H1 (cell line): ENCODE results near the gene CMKLR1. TPM values are rescaled to one million over a fixed set of nuclear protein-coding genes. Genes with fewer than 3 reads are reported as not detected.

Experiments
- CTCF ChIA-PET: fragments of 300-600 bp; sonication (Branson Sonifier 250); formaldehyde crosslinking; loops from one replicate; lab custom pipeline; 2021; ENCODE audit not compliant: partially characterized antibody; lab: Charles Lee
- POLR2A ChIA-PET: fragments of 300-600 bp; sonication (Branson Sonifier 250); formaldehyde crosslinking; loops from one replicate; lab custom pipeline; 2021; ENCODE audit warnings: inconsistent platforms; ENCODE audit not compliant: partially characterized antibody; lab: Charles Lee
- DNase-seq, 2 experiments: peaks; one replicate each; pipeline versions ENCODE4 v3.0.0 to v3.0.0-alpha.2; 2010 to 2022; ENCODE audit warnings: low spot score in 2 of 2, low read depth in 1 of 2, mixed read lengths in 1 of 2
- FAIRE-seq: peaks from 2 replicates; lab custom pipeline; 2011; peaks lifted over from hg19 to GRCh38; lab: Jason Lieb, UNC
- H2AFZ ChIP-seq: 2 replicates; pipeline ENCODE4 v1.8.1; 2012; ENCODE audit warnings: low read length, inconsistent platforms
- H2AK5ac ChIP-seq: 2 replicates; pipeline ENCODE4 v1.6.1; 2013; ENCODE audit warnings: low read depth, low read length
- H2BK120ac ChIP-seq: replicated peaks from 2 replicates; pipeline ENCODE3; 2013; ENCODE audit warnings: low read depth, low read length, inconsistent platforms
- H2BK12ac ChIP-seq: 2 replicates; pipeline ENCODE4 v1.6.1; 2013; ENCODE audit warnings: low read depth, low read length
- H2BK15ac ChIP-seq: 2 replicates; pipeline ENCODE4 v1.6.1; 2013; ENCODE audit warnings: low read length
- H2BK20ac ChIP-seq: 2 replicates; pipeline ENCODE4 v1.6.1; 2013; ENCODE audit warnings: low read length
- H2BK5ac ChIP-seq: 2 replicates; pipeline ENCODE4 v1.6.1; 2013; ENCODE audit warnings: low read depth, low read length
- H3K14ac ChIP-seq: 2 replicates; pipeline ENCODE4 v1.6.1; 2013; ENCODE audit warnings: inconsistent platforms; ENCODE audit not compliant: insufficient read length
- H3K18ac ChIP-seq: 2 replicates; pipeline ENCODE4 v1.6.1; 2013; ENCODE audit warnings: low read length; ENCODE audit errors: extremely low read depth
- H3K23ac ChIP-seq: 2 replicates; pipeline ENCODE4 v1.6.1; 2013; ENCODE audit warnings: inconsistent platforms; ENCODE audit not compliant: insufficient read length
- H3K23me2 ChIP-seq: 2 replicates; pipeline ENCODE4 v1.6.1; 2013; ENCODE audit warnings: low read depth, low read length
- H3K27ac ChIP-seq: 2 replicates; pipeline ENCODE4 v1.6.1; 2011; ENCODE audit warnings: low read depth, low read length, inconsistent platforms
- H3K27me3 ChIP-seq, 4 experiments: replicated peaks in 1 of 4; 1 replicate in 1 of 4; 2 replicates in 3 of 4; pipeline versions ENCODE4 v1.6.1 to v1.8.1; 2011 to 2013; ENCODE audit warnings: low read length in 3 of 4, mild to moderate bottlenecking in 3 of 4, inconsistent platforms in 2 of 4, mixed read lengths in 2 of 4, moderate library complexity in 1 of 4; ENCODE audit not compliant: control insufficient read depth in 3 of 4, insufficient read depth in 3 of 4; ENCODE audit errors: extremely low read depth in 1 of 4
- H3K36me3 ChIP-seq, 4 experiments: 2 replicates each; pipeline versions ENCODE4 v1.6.1 to v1.8.1; 2011 to 2013; ENCODE audit warnings: mild to moderate bottlenecking in 4 of 4, low read length in 3 of 4, moderate library complexity in 2 of 4, control low read depth in 1 of 4, inconsistent platforms in 1 of 4; ENCODE audit not compliant: insufficient read depth in 4 of 4, control insufficient read depth in 2 of 4
- H3K4ac ChIP-seq: replicated peaks from 2 replicates; pipeline ENCODE3; 2013; ENCODE audit warnings: low read length, low read depth, mixed read lengths, inconsistent platforms; ENCODE audit not compliant: insufficient read length
- H3K4me1 ChIP-seq, 4 experiments: replicated peaks in 1 of 4; 1 replicate in 1 of 4; 2 replicates in 3 of 4; pipeline versions ENCODE4 v1.6.1 to v1.8.1; 2011 to 2013; ENCODE audit warnings: low read length in 3 of 4, inconsistent platforms in 2 of 4, mixed read lengths in 1 of 4; ENCODE audit not compliant: insufficient read depth in 4 of 4, control insufficient read depth in 3 of 4
- H3K4me2 ChIP-seq, 2 experiments: 2 replicates each; pipeline versions ENCODE4 v1.6.1 to v1.8.1; 2011 to 2013; ENCODE audit warnings: low read depth in 2 of 2, low read length in 2 of 2, control low read depth in 1 of 2, inconsistent platforms in 1 of 2, mild to moderate bottlenecking in 1 of 2; ENCODE audit not compliant: insufficient read depth in 1 of 2
- H3K4me3 ChIP-seq, 4 experiments: fragments of 200-600, 300-600 bp in 1 of 4; sonication (generic), shearing (Covaris generic), sonication (Bioruptor Twin) in 1 of 4; 2 replicates each; pipeline versions ENCODE4 v1.5.1 to v1.8.1; 2011 to 2016; ENCODE audit warnings: low read length in 4 of 4, low read depth in 3 of 4, control low read depth in 2 of 4, inconsistent platforms in 2 of 4, mild to moderate bottlenecking in 2 of 4, mixed read lengths in 1 of 4, moderate library complexity in 1 of 4; ENCODE audit not compliant: insufficient read depth in 2 of 4; ENCODE audit errors: extremely low read depth in 1 of 4
- H3K56ac ChIP-seq: replicated peaks from 2 replicates; pipeline ENCODE3; 2013; ENCODE audit warnings: low read depth, mild to moderate bottlenecking, mixed read lengths, low read length, inconsistent platforms; ENCODE audit not compliant: insufficient read length
- H3K79me1 ChIP-seq: 2 replicates; pipeline ENCODE4 v1.6.1; 2013; ENCODE audit warnings: low read depth, low read length, control low read depth
- H3K79me2 ChIP-seq, 2 experiments: 2 replicates each; pipeline versions ENCODE4 v1.6.1 to v1.8.1; 2012 to 2013; ENCODE audit warnings: low read length in 2 of 2, mild to moderate bottlenecking in 2 of 2, inconsistent platforms in 1 of 2; ENCODE audit not compliant: insufficient read depth in 2 of 2, control insufficient read depth in 1 of 2
- H3K9ac ChIP-seq, 4 experiments: replicated peaks in 1 of 4; 1 replicate in 1 of 4; 2 replicates in 3 of 4; pipeline versions ENCODE4 v1.6.1 to v1.8.1; 2011 to 2013; ENCODE audit warnings: low read depth in 3 of 4, low read length in 3 of 4, control low read depth in 2 of 4, mild to moderate bottlenecking in 2 of 4, moderate library complexity in 2 of 4, inconsistent platforms in 1 of 4; ENCODE audit errors: extremely low read depth in 1 of 4
- H3K9me3 ChIP-seq, 2 experiments: 2 replicates each; pipeline versions ENCODE4 v1.6.1 to v1.8.1; 2012 to 2013; ENCODE audit warnings: mild to moderate bottlenecking in 2 of 2, moderate library complexity in 2 of 2, control low read depth in 1 of 2, inconsistent platforms in 1 of 2, low read depth in 1 of 2, low read length in 1 of 2, mixed read lengths in 1 of 2; ENCODE audit not compliant: insufficient read depth in 2 of 2
- H4K20me1 ChIP-seq, 2 experiments: replicated peaks in 1 of 2; 2 replicates each; pipeline versions ENCODE3 to v1.8.1; 2011 to 2013; ENCODE audit warnings: inconsistent platforms in 2 of 2, low read length in 2 of 2, mild to moderate bottlenecking in 1 of 2; ENCODE audit not compliant: insufficient read depth in 2 of 2, control insufficient read depth in 1 of 2
- H4K5ac ChIP-seq: 2 replicates; pipeline ENCODE4 v1.6.1; 2013; ENCODE audit warnings: low read length, low read depth, mixed read lengths, inconsistent platforms; ENCODE audit not compliant: insufficient read length
- H4K8ac ChIP-seq: 2 replicates; pipeline ENCODE4 v1.8.0; 2013; ENCODE audit warnings: mild to moderate bottlenecking, moderate library complexity, low read length, inconsistent platforms; ENCODE audit not compliant: insufficient read depth; ENCODE audit errors: extremely low read depth
- H4K91ac ChIP-seq: replicated peaks from 2 replicates; pipeline ENCODE3; 2013; ENCODE audit warnings: low read length, mixed read lengths, inconsistent platforms; ENCODE audit not compliant: insufficient read length
- ATF3 ChIP-seq: IDR thresholded peaks from 2 replicates; pipeline ENCODE4 v1.6.1; 2011; ENCODE audit warnings: low read depth, mild to moderate bottlenecking, low read length; ENCODE audit not compliant: insufficient read depth
- BACH1 ChIP-seq: IDR thresholded peaks from 2 replicates; pipeline ENCODE4 v1.6.1; 2012; ENCODE audit warnings: low read length, improper control_type of control experiment
- CREB1 ChIP-seq: IDR thresholded peaks from 2 replicates; pipeline ENCODE4 v1.6.1; 2012; ENCODE audit warnings: inconsistent platforms
- CTCF ChIP-seq, 3 experiments: IDR thresholded peaks; 1 replicate in 2 of 3; 2 replicates in 1 of 3; pipeline versions ENCODE4 v1.5.1 to v1.6.1; 2011; ENCODE audit warnings: low read length in 3 of 3, mild to moderate bottlenecking in 3 of 3, inconsistent platforms in 2 of 3, low read depth in 1 of 3, moderate library complexity in 1 of 3; ENCODE audit not compliant: insufficient read depth in 1 of 3; ENCODE audit errors: control extremely low read depth in 1 of 3
- EP300 ChIP-seq, 2 experiments: IDR thresholded peaks; 1 replicate in 1 of 2; 2 replicates in 1 of 2; pipeline ENCODE4 v1.6.1; 2011 to 2012; ENCODE audit warnings: low read depth in 2 of 2, low read length in 2 of 2, mild to moderate bottlenecking in 2 of 2, borderline replicate concordance in 1 of 2, inconsistent platforms in 1 of 2, moderate library complexity in 1 of 2
- KDM4A ChIP-seq: IDR thresholded peaks from one replicate; pipeline ENCODE4 v1.7.1; 2012; ENCODE audit warnings: low read depth, mild to moderate bottlenecking, moderate library complexity, low read length, inconsistent platforms; ENCODE audit not compliant: severe bottlenecking
- KDM5A ChIP-seq: fragments of 200-600 bp; IDR thresholded peaks from 2 replicates; pipeline ENCODE4 v1.7.1; 2012; ENCODE audit warnings: mild to moderate bottlenecking, low read length, inconsistent platforms, mixed read lengths
- MAFK ChIP-seq: IDR thresholded peaks from 2 replicates; pipeline ENCODE4 v1.6.1; 2012; ENCODE audit warnings: low read depth, mild to moderate bottlenecking, improper control_type of control experiment, low read length
- PHF8 ChIP-seq: fragments of 200-600 bp; sonication (generic); conservative IDR thresholded peaks from 2 replicates; pipeline ENCODE4 v1.7.1; 2012; ENCODE audit warnings: low read depth, mild to moderate bottlenecking, inconsistent platforms, low read length, moderate library complexity
- SP2 ChIP-seq: IDR thresholded peaks from 2 replicates; pipeline ENCODE4 v1.6.1; 2012; ENCODE audit warnings: mild to moderate bottlenecking, low read length, inconsistent platforms
- SRF ChIP-seq: IDR thresholded peaks from 2 replicates; pipeline ENCODE4 v1.6.1; 2011; ENCODE audit warnings: mild to moderate bottlenecking, low read depth, low read length, moderate library complexity
- TCF12 ChIP-seq: IDR thresholded peaks from 2 replicates; pipeline ENCODE4 v1.6.1; 2011; ENCODE audit warnings: low read depth, mild to moderate bottlenecking, low read length
- polyA plus RNA-seq, 7 experiments: library from polyadenylated mRNA; depleted of rRNA in 3 of 7; stranded (reverse) in 5 of 7; unstranded in 2 of 7; fragments of >200 nt in 5 of 7; fragments of 200-250 nt in 2 of 7; gene quantifications; 1 replicate in 5 of 7; 2 replicates in 1 of 7; 4 replicates in 1 of 7; pipeline versions ENCODE4 v1.2.1 to v1.2.3, GENCODE V29; 2011 to 2013; ENCODE audit warnings: missing spikeins in 2 of 7, mixed read lengths in 2 of 7
- total RNA-seq: library from RNA; stranded (reverse); fragmentation: NEBNext Ultra II Directional; extraction: Animal tissue kit (Norgen Biotek cat#: 25700); gene quantifications from 2 replicates; pipeline ENCODE4 v1.2.1, GENCODE V29; 2021

CMKLR1 gene
- total and polyA plus RNA-seq, 2 of the 8 experiments (the other 6 are each of a cell fraction or from before 2014, with no cell fraction given), result 2.1 to 2.8 TPM

- H3K9me3 ChIP-seq, result no peaks in the 10 kb centered on the region
- H3K18ac ChIP-seq, result no peak overlapping the region
- H2AFZ ChIP-seq, result no peak overlapping the region
- H3K79me1 ChIP-seq, result no peaks in the 10 kb centered on the region; the same call in 1 of the 2 replicates
- H3K14ac ChIP-seq, result no peak overlapping the region
- FAIRE-seq (no peak), DNase-seq (no peak)
- H4K20me1 ChIP-seq, result peaks cover 0 to 8% of the 10 kb centered on the region in 2 experiments
- no peak overlapping the region for H2BK5ac ChIP-seq
- H3K4ac ChIP-seq, result no peak overlapping the region
- no peaks in the 10 kb centered on the region for H3K27me3 ChIP-seq
- H2BK15ac ChIP-seq, result no peak overlapping the region
- H2BK12ac ChIP-seq, result no peak overlapping the region
- no peak overlapping the region for H3K4me2 ChIP-seq
- H3K23me2 ChIP-seq, result peaks cover 9% of the 10 kb centered on the region; the same call in 1 of the 2 replicates
- no peak overlapping the region for H4K8ac ChIP-seq
- H3K56ac ChIP-seq, result no peak overlapping the region
- no peak overlapping the region for H3K4me3 ChIP-seq
- H3K36me3 ChIP-seq, result no peaks in the 10 kb centered on the region
- peaks cover 0 to 6% (median 1%) of the 10 kb centered on the region in 4 experiments; a peak in 4 of 7 replicates for H3K4me1 ChIP-seq
- no peak overlapping the region for H4K91ac ChIP-seq
- no peak overlapping the region for H3K23ac ChIP-seq
- ChIA-PET CTCF (interaction anchor here (0.7 to 1.5 kb wide), 9 partner anchors 9 to 176 kb away, joined by 3 to 6 read pairs (median 4); no protein-coding TSS in a partner anchor), POLR2A (interaction anchor here (1.5 kb wide), 1 partner anchor 10 kb away, joined by 4 read pairs; no protein-coding TSS in a partner anchor)
- no peak overlapping the region for H2BK20ac ChIP-seq
- H3K79me2 ChIP-seq, result no peaks in the 10 kb centered on the region
- H2AK5ac ChIP-seq, result no peak overlapping the region
- peak overlapping the region in 1 of 4 experiments; percentile 1; a peak in 1 of 7 replicates for H3K9ac ChIP-seq
- H2BK120ac ChIP-seq, result no peak overlapping the region
- H3K27ac ChIP-seq, result no peak overlapping the region
- H4K5ac ChIP-seq, result no peak overlapping the region
- no peak for TF ChIP-seq ATF3
- no peak for TF ChIP-seq PHF8
- no peak for TF ChIP-seq TCF12
- no peak for TF ChIP-seq BACH1
- TF ChIP-seq EP300 (IDR thresholded peaks at IDR 0.05; ENCODE audit: borderline replicate concordance in 1 of 2, low read depth in 2 of 2, low read length in 2 of 2), result no peak
- no peak for TF ChIP-seq CREB1
- no peak for TF ChIP-seq SP2
- TF ChIP-seq SRF, result no peak
- no peak for TF ChIP-seq KDM5A
- TF ChIP-seq MAFK, result no peak
- no peak for TF ChIP-seq KDM4A
- no peak for TF ChIP-seq CTCF (IDR thresholded peaks at IDR 0.05; ENCODE audit: control extremely low read depth in 1 of 3, insufficient read depth in 1 of 3, low read depth in 1 of 3, low read length in 3 of 3)
Measured at GRCh38 chr12:108360487-108360886, 21.4 kb upstream of the CMKLR1 start.
